ENCODE measurements around the gene INPP5E.

Gene INPP5E

DNA sequence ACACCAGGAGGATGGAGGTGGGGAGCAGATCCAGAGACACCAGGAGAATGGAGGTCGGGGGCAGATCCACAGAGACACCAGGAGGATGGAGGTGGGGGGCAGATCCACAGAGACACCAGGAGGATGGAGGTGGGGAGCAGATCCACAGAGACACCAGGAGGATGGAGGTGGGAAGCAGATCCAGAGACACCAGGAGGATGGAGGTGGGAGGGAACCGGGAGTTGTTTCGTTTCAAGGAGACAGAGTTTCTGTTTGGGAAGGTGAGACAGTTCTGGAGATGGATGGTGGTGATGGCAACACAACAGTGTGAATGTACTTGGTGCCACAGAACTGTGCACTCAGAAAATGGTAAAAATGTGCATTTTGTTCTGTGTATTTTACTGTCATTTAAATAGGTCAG is 9.0 kb upstream of the INPP5E start:
- H3K4me3 ChIP-seq (ENCODE audit: low read depth, low read length), result no peak overlapping the region

GRCh38 chr9:136447173-136447778 is 7.6 kb upstream of the INPP5E start:
- H3K4me3 ChIP-seq (ENCODE audit: low read depth, low read length), result no peak overlapping the region

GRCh38 chr9:136445799-136446198 is 6.2 kb upstream of the INPP5E start:
- H3K4me3 ChIP-seq (ENCODE audit: low read depth, low read length), result no peak overlapping the region

DNA sequence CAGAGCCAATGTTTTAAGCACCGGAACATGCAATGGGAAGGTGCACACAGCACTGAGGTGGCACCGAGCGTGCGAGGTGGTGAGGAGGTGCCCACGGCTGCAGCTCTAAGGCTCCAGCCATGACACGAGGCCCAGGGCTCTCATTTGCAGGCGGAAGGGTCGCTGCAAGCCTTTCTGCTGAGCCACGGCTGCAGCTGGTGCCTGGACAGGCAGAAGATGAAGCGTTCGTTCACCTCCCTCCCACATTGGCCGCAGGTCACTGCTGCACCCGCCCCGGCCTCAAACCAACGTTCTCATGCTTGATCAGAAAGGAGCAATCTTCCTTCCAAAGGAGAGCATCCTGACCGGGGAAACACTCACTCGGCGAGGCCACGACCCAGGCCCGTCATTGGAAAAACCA is 4.5 kb upstream of the INPP5E start:
- no peak overlapping the region for H3K4me3 ChIP-seq (ENCODE audit: low read depth, low read length)

- no peak overlapping the region for H3K4me3 ChIP-seq (ENCODE audit: low read depth, low read length)
Measured at GRCh38 chr9:136443687-136444086, 4.0 kb upstream of the INPP5E start.

DNA sequence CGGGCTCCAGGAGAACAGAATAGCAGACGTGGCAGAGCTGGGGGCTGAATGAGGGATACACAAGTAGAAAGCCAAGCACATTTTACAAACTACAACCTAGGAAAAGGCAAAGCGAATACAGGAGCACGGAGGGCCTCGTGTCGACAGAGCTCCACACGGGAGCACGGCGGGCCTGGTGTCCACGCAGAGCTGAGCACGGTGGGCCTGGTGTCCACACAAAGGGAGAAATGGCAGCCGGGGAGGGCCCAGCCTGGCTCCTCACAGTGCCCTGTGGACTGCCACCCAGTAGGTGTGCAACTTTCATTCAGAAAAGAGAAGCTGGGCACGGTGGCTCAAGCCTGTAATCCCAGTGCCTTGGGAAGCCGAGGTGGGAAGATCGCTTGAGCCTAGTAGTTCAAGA is 3.4 kb upstream of the INPP5E start:
- H3K4me3 ChIP-seq (ENCODE audit: low read depth, low read length), result no peak overlapping the region

DNA sequence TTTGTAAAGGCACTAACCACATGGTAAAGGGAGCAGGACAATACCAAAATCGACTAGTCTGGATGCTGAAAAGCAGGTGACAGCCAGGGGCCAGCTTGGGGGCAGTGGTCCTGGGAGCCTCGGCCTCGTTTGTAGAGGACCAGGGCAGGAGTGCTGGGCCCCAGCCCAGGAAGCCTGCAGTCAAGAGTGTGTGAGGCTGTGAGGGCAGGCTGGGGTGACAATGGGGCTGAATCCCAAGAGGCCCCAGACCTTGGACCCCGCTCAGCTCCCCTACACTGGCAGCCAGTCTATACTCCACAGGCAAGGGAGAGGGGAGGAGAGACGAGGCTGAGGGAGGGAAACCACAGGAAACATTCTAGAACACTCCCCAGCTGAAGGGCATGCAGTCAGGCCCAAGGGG is 2.6 kb upstream of the INPP5E start:
- H3K4me3 ChIP-seq (ENCODE audit: low read depth, low read length), result no peak overlapping the region

- H3K4me3 ChIP-seq (ENCODE audit: low read depth, low read length), result no peak overlapping the region
Measured at GRCh38 chr9:136441681-136442245, 2.1 kb upstream of the INPP5E start.

GRCh38 chr9:136441191-136441680 is 1.6 kb upstream of the INPP5E start:
- no peak overlapping the region for H3K4me3 ChIP-seq (ENCODE audit: low read depth, low read length)

GRCh38 chr9:136438548-136439480 is 831 bp downstream of the INPP5E start:
- peak overlapping the region; percentile 65 for H3K4me3 ChIP-seq (ENCODE audit: low read depth, low read length)

DNA sequence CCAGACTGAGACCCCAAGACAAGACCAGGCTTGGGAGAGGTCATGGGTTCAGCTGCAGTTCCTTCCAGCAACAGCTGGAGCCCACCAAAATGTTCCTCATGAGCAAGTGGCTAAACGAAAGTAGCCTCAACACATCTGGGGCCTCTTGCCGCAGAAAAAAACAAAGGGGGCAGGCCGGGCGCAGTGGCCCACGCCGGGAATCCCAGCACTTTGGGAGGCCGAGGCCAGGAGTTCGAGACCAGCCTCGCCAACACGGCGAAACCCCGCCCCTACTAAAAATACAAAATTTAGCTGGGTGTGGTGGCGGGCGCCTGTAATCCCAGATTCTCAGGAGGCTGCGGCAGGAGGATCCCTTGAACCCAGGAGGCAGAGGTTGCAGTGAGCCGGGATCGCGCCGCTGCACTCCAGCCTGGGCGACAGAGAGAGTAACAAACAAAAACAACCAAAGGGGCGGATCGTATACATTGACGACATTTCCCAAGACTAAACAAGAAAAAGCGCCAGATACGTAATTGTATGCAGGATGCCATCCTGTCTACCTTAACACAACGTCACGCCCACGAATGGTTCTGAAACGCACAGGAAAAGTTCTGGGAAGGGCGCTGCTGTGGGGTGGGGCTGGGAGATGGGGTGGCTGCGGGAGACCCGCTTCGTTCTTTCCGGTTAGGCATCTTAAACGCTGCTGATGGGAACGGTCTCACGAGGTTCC is 1.7 kb downstream of the INPP5E start:
- H3K4me3 ChIP-seq (ENCODE audit: low read depth, low read length), result peak overlapping the region; percentile 65

GRCh38 chr9:136437430-136437829 is 2.2 kb downstream of the INPP5E start:
- H3K4me3 ChIP-seq (ENCODE audit: low read depth, low read length), result no peak overlapping the region

- no peak overlapping the region for H3K4me3 ChIP-seq (ENCODE audit: low read depth, low read length)
Measured at GRCh38 chr9:136436055-136436634, 3.5 kb downstream of the INPP5E start.

- no peak overlapping the region for H3K4me3 ChIP-seq (ENCODE audit: low read depth, low read length)
Measured at GRCh38 chr9:136434580-136435169, 5.0 kb downstream of the INPP5E start.

- no peak overlapping the region for H3K4me3 ChIP-seq (ENCODE audit: low read depth, low read length)
Measured at GRCh38 chr9:136433849-136434579, 5.6 kb downstream of the INPP5E start.

DNA sequence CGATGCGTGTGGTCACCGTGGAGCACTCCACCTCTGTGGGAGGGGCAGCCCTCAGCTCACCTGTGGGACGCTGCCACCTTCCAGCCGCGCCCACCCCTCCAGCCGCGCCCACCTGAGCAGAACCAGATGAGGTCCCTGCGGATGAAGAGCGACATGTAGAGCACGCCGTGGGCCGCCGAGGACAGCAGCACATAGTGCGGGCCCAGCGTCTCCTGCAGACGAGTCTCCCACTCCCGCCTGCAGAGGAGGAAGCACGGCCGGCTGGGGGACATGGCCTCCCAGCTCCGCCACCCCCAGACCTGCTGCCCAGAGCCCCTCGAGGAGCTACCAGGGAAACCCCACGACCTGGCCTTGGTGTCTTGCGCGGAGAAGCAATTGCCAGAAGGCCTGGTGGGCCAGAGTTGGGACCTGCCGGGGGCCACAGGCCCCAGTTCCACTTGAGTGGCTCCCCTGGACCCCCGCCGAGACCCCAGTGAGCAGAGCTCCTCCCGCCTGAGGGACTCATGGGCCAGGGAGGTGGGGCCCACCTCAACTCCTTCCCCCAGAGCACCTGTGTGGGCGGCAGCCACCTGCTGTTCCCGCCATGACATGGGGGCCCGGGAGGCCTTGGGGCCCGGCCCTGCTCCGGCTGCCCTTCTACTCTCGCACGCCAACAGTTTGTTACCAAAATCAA is 6.5 kb downstream of the INPP5E start:
- no peak overlapping the region for H3K4me3 ChIP-seq (ENCODE audit: low read depth, low read length)

GRCh38 chr9:136432591-136432990 is 7.1 kb downstream of the INPP5E start:
- no peak overlapping the region for H3K4me3 ChIP-seq (ENCODE audit: low read depth, low read length)

DNA sequence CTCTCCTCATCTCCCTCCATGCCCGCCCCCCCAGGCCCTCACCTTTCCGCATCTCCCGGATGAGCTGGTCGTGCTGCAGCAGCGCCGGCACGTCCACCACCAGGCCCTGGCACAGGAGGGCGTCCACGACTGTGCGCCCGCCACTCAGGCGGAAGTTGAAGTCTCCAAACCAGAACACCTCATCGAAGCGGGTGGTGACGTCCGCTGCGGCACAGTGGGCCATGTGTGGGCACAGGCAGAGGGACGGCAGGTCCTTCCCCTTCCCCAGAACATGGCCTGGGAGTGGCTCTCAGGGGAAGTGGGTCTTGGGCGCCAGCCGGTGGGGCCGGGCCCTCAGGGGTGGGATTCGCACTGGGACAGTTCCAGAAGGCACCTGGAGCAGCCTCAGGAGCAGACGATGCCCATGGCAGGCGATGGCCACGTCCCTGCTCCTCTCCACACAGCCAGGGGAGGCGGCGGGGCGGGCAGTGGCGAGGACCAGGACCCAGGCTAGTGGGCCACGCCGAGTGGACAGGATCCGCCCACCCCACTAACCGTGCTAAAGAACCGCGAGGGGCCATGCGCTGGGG is 7.8 kb downstream of the INPP5E start:
- no peak overlapping the region for H3K4me3 ChIP-seq (ENCODE audit: low read depth, low read length)
